HG03460 (cell line): ENCODE results near the gene TMEM269.
A peak's percentile ranks its signal among the peaks of the same experiment; 100 is the strongest.
"Not testable (repeated sequence)": the region's sequence is repeated elsewhere in the genome, so short reads cannot be mapped to it uniquely, and the experiment has no call there.

Experiments used
- ATAC-seq: cut with Tn5 transposase; IDR thresholded peaks from one replicate; pipeline ENCODE4 v1.9.1; 2021; ENCODE audit not compliant: unreplicated experiment

The TMEM269 gene

GRCh38 chr1:42748021-42748420 is 36.8 kb upstream of the TMEM269 start:
- ATAC-seq, result no peak

- no peak for ATAC-seq
Measured at GRCh38 chr1:42748461-42749410, 36.1 kb upstream of the TMEM269 start.

DNA sequence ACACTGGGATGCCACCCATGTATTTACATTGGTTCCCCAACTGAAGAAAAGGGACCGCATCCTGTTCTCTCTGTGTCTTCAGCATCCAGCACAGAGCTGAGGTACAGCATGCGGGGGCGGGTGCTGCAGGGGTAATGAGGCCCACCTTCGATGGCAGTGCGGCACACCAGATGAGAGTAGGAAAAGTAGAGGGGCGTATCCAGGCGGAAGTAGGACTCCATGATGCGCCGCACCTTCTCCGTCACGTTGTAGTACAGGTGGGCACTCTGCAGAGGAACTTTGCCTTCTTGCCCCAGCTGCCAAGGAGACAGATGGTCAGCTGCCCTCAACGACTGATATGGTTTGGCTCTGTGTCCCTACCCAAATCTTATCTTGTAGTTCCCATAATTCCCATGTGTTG is 34.8 kb upstream of the TMEM269 start:
- ATAC-seq, result no peak

DNA sequence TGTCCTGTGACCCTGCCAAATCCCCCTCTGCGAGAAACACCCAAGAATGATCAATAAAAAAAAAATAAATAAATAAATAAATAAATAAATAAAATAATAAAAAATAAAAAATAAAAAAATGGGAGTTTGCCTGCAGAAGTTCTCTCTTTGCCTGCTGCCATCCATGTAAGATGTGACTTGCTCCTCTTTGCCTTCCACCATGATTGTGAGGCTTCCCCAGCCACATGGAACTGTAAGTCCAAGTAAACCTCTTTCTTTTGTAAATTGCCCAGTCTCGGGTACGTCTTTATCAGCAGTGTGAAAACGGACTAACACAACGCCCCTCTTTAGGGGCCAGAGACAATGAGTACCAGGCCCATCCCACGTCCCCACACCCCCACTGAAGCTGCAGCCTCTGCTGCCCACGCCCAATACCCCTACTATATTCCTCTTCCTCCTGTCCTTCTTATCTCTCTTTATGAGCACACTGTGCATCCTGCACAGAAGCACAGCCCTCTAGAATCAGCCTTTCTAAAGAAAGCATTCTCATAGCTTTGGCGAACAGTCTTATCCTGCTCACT is 33.2 kb upstream of the TMEM269 start:
- not testable (repeated sequence) for ATAC-seq

- ATAC-seq, result no peak
Measured at GRCh38 chr1:42752284-42752683, 32.5 kb upstream of the TMEM269 start.

- ATAC-seq, result no peak
Measured at GRCh38 chr1:42753070-42753469, 31.7 kb upstream of the TMEM269 start.

DNA sequence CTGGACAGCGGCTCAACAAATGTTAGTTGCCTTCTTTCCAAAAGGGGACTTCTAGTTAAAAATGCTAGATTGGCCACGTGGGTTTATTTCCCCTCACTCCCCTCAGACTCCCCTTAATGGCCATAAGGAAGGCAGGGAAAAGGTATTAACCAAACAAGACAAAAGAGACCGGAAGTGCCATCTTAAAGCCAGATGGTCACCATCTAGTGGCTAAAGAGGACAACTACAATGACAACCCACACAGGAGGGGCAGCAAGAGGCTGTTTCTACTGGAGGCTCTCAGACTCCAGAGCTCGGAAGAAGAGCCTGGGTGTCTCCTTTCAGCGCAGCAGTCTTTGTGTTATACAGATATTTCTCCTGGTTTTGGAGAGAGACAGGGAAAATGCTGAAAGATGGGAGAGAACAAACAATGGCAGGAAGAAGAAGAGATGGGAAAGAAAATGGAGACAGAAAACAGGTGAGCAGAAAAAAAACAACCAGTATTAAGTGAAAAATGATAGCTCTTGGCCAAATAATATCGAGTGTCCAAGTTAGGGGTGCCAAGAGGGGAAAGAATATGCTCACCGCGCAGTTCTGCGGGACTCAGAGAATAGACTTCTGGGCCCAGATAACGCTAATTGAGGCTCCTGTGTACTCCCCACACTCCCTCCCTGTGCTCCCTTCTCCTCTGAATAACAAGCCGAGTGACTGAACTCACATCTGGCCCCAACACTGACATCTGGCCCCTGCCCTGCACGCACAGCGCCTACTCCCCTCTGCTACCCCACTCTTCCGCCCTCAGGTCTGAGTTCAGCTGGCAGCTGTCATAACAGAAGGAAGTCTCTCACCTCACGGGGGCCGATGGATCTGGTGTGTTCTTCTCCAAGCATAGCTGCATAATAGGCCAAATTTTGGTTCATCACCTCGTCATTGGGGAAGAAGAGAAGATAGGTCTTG is 27.6 kb upstream of the TMEM269 start:
- ATAC-seq, result no peak

DNA sequence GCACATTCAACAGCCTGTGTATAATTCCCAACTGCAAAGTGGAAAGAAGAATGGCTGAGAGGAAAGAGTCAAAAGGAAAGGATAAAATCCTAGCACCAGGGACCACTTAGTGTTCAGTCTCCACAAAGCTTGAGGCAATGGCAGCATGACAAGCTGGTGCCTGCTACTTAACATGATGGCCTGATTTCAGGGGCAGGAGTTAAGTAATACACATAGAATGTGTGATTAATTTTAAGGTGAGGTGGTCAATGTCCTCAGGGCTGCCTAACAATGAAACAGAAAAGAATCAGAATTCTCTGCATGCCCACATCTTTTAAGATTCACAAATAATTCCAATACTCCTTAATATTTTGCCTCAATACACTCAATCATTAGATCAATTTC is 26.9 kb upstream of the TMEM269 start:
- ATAC-seq, result no peak

GRCh38 chr1:42758641-42759040 is 26.1 kb upstream of the TMEM269 start:
- ATAC-seq, result no peak

GRCh38 chr1:42759114-42759513 is 25.7 kb upstream of the TMEM269 start:
- ATAC-seq, result no peak

DNA sequence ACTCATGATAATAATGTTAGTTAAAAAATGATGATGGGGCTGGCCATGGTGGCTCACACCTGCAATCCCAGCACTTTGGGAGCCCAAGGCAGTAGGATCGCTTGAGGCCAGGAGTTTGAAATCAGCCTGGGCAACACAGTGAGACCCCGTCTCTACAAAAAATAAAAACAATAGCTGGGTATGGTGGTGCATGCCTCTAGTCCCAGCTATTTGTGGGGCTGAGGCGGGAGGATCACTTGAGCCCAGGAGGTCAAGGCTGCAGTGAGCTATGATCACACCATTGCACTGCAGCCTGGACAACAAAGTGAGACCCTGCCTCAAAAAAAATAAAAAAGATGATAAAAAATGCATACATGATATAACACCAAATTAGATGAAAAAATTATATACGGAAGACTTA is 23.2 kb upstream of the TMEM269 start:
- no peak for ATAC-seq

DNA sequence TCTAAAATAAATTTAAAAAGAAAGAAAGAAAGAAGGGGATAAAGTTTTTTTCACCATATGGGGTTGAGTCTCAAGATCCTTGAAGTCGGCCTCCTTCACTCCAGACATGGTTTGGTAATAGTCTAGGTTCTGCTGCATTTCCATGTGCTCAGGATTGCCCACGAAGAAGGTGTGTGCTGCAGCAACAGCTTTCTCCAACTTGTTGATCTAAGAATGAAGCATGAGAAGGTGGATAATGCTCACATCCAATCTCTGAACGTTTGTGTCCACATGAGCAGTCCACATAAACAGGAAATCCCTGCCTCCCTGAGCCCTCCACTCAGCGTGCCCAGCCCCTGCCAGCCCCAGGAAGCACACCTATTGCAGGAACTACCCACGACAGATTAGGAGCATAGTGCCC is 22.5 kb upstream of the TMEM269 start:
- no peak for ATAC-seq

DNA sequence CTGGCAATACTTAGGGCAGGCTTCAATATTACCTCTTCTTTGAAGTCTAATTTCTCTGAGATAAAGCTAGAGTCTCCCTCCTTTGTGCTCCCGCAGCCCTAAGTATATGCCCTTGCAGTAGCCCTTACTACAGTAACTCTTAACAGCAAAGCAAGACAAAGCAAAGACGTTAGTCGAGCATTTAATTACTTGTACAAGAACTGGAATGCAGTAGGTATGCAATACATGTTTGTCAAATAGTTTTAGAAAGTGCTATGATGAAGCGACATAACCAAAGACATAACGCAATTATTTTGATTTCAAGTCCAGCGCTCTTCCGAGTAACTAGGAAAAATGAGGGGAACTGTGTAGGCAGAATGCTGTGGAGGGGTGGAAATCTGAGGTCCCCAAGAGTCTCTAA is 19.5 kb upstream of the TMEM269 start:
- no peak for ATAC-seq

DNA sequence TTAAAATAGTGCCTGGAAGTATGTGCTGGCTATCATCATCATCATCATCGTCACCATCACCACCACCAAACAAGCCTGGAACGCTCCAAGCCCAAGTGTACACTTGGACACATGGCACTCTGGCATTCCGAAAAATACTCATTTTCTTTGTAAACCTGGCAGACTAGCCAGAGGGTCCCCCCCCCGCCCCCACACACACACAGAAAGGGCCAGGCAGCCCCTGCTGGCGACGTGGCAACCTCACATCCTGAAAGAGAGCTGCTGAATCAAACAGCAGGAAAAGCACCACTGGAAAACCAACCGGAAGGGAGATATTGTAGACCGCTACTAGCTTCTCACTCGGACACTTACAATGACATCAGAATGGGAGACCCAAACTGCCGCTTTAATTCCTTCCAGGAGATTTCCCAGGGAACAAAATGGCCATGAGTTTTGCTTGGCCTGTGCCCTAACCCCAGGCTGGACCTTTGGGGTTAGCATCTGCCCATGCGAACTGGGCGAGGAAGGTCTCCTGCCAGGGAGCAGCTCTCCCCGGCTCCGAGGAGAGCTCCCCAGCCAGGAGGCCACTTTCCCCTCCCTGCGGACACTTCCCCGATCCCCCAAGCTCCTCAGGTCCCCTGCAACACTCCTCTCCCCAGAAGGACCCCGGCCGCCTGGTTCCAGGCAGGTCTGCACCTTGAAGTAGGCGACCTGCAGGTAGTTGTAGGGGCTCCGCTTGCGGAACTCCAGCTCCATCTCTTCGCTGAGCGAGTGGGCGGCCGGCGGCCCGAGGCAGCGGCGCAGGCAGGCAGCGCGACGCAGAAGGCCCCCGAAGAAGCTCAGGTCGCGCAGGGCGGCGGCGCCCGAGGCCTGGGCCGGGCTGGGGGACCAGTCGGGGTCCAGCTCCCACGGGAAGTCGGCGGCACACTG is 18.7 kb upstream of the TMEM269 start:
- peak; percentile 19 for ATAC-seq

GRCh38 chr1:42766741-42767509 is 17.9 kb upstream of the TMEM269 start, which contains the start of the genes C1orf50 and P3H1:
TSS of gene C1orf50 (plus strand) at chr1:42767249. CDS start at chr1:42767312, 63 bp downstream.
TSS of gene P3H1 (minus strand) at chr1:42767028. CDS start at chr1:42766971, 57 bp downstream.
- ATAC-seq, result peak; percentile 90

GRCh38 chr1:42767510-42768000 is 17.2 kb upstream of the TMEM269 start:
- peak; percentile 28 for ATAC-seq

DNA sequence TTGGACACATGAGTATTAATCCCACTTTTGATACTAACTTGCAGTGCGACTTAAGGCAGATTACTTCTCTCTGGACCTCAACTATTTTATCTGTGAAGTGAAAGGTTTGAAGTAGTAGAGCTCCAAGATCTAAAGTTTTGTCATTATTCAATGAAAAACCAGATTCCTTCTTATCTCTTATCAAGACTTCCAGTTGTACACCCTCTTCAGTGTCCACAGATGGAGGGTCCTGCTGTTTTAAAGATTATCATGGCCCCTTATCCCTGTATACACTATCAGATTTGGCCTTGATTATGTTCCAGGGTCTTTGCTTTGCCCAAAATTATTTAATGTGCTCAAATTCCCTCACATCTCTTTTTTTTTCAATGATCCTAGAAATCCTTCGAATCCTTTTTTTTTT is 16.6 kb upstream of the TMEM269 start:
- no peak for ATAC-seq

GRCh38 chr1:42769811-42770210 is 15.0 kb upstream of the TMEM269 start:
- ATAC-seq, result no peak

- no peak for ATAC-seq
Measured at GRCh38 chr1:42773420-42773819, 11.4 kb upstream of the TMEM269 start.
